GM23248 (cell line): ENCODE results near the gene IQCC. TPM values are rescaled to one million over a fixed set of nuclear protein-coding genes. Genes with fewer than 3 reads are reported as not detected.

Experiments used
- DNase-seq: peaks from one replicate; pipeline ENCODE4 v3.0.0-alpha.2; 2015
- H2AFZ ChIP-seq: fragments of 200-600 bp; sonication (generic); 2 replicates; pipeline ENCODE4 v1.6.1; 2016; ENCODE audit warnings: antibody characterized with exemption
- H3F3A ChIP-seq: fragments of 200-600 bp; sonication (generic); 2 replicates; pipeline ENCODE4 v1.6.1; 2016; ENCODE audit warnings: mild to moderate bottlenecking, antibody characterized with exemption, mixed run types; ENCODE audit not compliant: insufficient read depth
- H3K27ac ChIP-seq: fragments of 200-600 bp; sonication (generic); 2 replicates; pipeline ENCODE4 v1.5.1; 2016; ENCODE audit warnings: mild to moderate bottlenecking
- H3K27me3 ChIP-seq: fragments of 200-600 bp; sonication (generic); replicated peaks from 2 replicates; pipeline ENCODE4 v1.6.1; 2016; ENCODE audit warnings: mild to moderate bottlenecking; ENCODE audit not compliant: insufficient read depth
- H3K36me3 ChIP-seq: fragments of 200-600 bp; sonication (generic); 2 replicates; pipeline ENCODE4 v1.6.1; 2016; ENCODE audit warnings: low read depth, mild to moderate bottlenecking
- H3K4me1 ChIP-seq: fragments of 200-600 bp; sonication (generic); 2 replicates; pipeline ENCODE4 v1.6.1; 2016; ENCODE audit warnings: mild to moderate bottlenecking; ENCODE audit not compliant: insufficient read depth
- H3K4me2 ChIP-seq: fragments of 200-600 bp; sonication (generic); one replicate; pipeline ENCODE4 v1.6.1; 2016; ENCODE audit warnings: mild to moderate bottlenecking; ENCODE audit not compliant: unreplicated experiment
- H3K4me3 ChIP-seq: fragments of 200-600 bp; sonication (generic); 2 replicates; pipeline ENCODE4 v1.5.1; 2016; ENCODE audit warnings: mild to moderate bottlenecking
- H3K79me2 ChIP-seq: fragments of 200-600 bp; sonication (generic); 2 replicates; pipeline ENCODE4 v1.6.1; 2016; ENCODE audit warnings: mild to moderate bottlenecking; ENCODE audit not compliant: insufficient read depth
- H3K9ac ChIP-seq: fragments of 200-600 bp; sonication (generic); 2 replicates; pipeline ENCODE4 v1.6.1; 2016; ENCODE audit warnings: mild to moderate bottlenecking
- H3K9me2 ChIP-seq: fragments of 200-600 bp; sonication (generic); 2 replicates; pipeline ENCODE4 v1.6.1; 2016; ENCODE audit warnings: mixed run types, mild to moderate bottlenecking, moderate library complexity; ENCODE audit not compliant: insufficient read depth
- H3K9me3 ChIP-seq: fragments of 200-600 bp; sonication (generic); one replicate; pipeline ENCODE4 v1.6.1; 2017; ENCODE audit warnings: low read depth
- H4K20me1 ChIP-seq: fragments of 200-600 bp; sonication (generic); 2 replicates; pipeline ENCODE4 v1.6.0; 2016; ENCODE audit not compliant: insufficient read depth
- EZH2 ChIP-seq: fragments of 200-600 bp; sonication (generic); IDR thresholded peaks from 2 replicates; pipeline ENCODE4 v1.6.1; 2018; ENCODE audit warnings: antibody characterized with exemption, mild to moderate bottlenecking; ENCODE audit not compliant: insufficient read depth, poor library complexity, severe bottlenecking
- EZH2phosphoT487 ChIP-seq: fragments of 200-600 bp; sonication (generic); IDR thresholded peaks from 2 replicates; pipeline ENCODE4 v1.6.1; 2018; ENCODE audit warnings: antibody characterized with exemption, moderate library complexity, mild to moderate bottlenecking, low read depth; ENCODE audit not compliant: insufficient read depth
- WGBS, 2 experiments: methylation state at CpG; one replicate each; pipeline ENCODE4 v1.1.6; 2015 to 2017; ENCODE audit warnings: low lambda C conversion rate in 2 of 2, low coverage in 1 of 2; ENCODE audit errors: missing lambda C conversion rate in 2 of 2; 5-methylcytosine and 5-hydroxymethylcytosine counted together
- in situ Hi-C: fragments of 300-500 bp; cut with MboI; formaldehyde crosslinking; loops from 2 replicates; pipeline ENCODE4 v1.15.0; 2020
- polyA plus RNA-seq: library from polyadenylated mRNA; unstranded; fragments of >200 nt; fragmentation: Nextera tagmentation; extraction: Ambion mirVana; gene quantifications from 2 replicates; pipeline ENCODE4 v1.2.1, GENCODE V29; 2016
- total RNA-seq: library from RNA; depleted of rRNA; stranded (reverse); fragments of >200 nt; shearing (Covaris generic); gene quantifications from 2 replicates; pipeline ENCODE4 v1.2.3, GENCODE V29; 2014

Gene IQCC
- total and polyA plus RNA-seq, 2 experiments from 2014 or later: 0.97 to 2.2 TPM

DNA sequence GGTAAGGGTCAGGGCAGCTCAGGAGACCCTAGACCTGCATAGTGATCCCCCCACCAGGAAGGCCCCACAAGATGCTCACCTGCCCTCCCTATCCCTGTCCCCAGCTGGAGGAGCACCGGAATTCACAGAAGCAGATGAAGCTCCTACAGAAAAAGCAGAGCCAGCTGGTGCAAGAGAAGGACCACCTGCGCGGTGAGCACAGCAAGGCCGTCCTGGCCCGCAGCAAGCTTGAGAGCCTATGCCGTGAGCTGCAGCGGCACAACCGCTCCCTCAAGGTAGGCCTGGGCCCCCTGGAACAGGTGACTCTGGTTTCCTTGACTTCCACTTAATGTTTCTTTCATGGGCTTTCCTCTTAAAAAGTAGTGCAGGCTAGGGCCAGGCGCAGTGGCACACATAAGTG, 17.6 kb upstream of the IQCC start:
- TF ChIP-seq EZH2phosphoT487: no peak
- TF ChIP-seq EZH2: no peak
- Histone ChIP-seq H3F3A (peaks cover 13% of the 10 kb centered on the region), H3K9me2 (no peaks in the 10 kb centered on the region), H4K20me1 (peaks cover 5% of the 10 kb centered on the region; the same call in 1 of the 2 replicates), H3K27me3 (no peaks in the 10 kb centered on the region), H2AFZ (no peak overlapping the region), H3K27ac (no peak overlapping the region), H3K9me3 (no peaks in the 10 kb centered on the region), H3K4me3 (no peak overlapping the region), H3K4me1 (0 out of 2 replicates have a peak, but pooled peaks cover 20% of the 10 kb centered on the region), H3K36me3 (peaks cover 80% of the 10 kb centered on the region), H3K4me2 (no peak overlapping the region), H3K79me2 (peaks cover 73% of the 10 kb centered on the region), H3K9ac (no peak overlapping the region)
- in situ Hi-C loops: no loop called here
- WGBS, 2 experiments: 91 to 95% methylated on average over 9 of the region's 9 CpGs
- no peak for DNase-seq

- Histone ChIP-seq H3K36me3 (peaks cover 91% of the 10 kb centered on the region), H3K4me2 (no peak overlapping the region), H3K9ac (no peak overlapping the region), H3K27ac (no peak overlapping the region), H3K9me2 (no peaks in the 10 kb centered on the region), H4K20me1 (no peaks in the 10 kb centered on the region), H3K4me1 (peaks cover 10% of the 10 kb centered on the region), H2AFZ (no peak overlapping the region), H3F3A (peaks cover 55% of the 10 kb centered on the region), H3K9me3 (no peaks in the 10 kb centered on the region), H3K27me3 (no peaks in the 10 kb centered on the region), H3K79me2 (peaks cover 28% of the 10 kb centered on the region), H3K4me3 (no peak overlapping the region)
- WGBS, 2 experiments: 93 to 95% methylated on average over 7 to 8 of the region's 8 CpGs
- no peak for DNase-seq
- in situ Hi-C loops: no loop called here
- no peak for TF ChIP-seq EZH2
- no peak for TF ChIP-seq EZH2phosphoT487
Measured at GRCh38 chr1:32192220-32192948, 13.1 kb upstream of the IQCC start.

- peaks cover 21% of the 10 kb centered on the region for H3K4me1 ChIP-seq
- no peaks in the 10 kb centered on the region for H4K20me1 ChIP-seq
- no peak overlapping the region for H2AFZ ChIP-seq
- H3K9ac ChIP-seq: no peak overlapping the region
- H3K79me2 ChIP-seq: peaks cover 7% of the 10 kb centered on the region
- peaks cover 72% of the 10 kb centered on the region for H3F3A ChIP-seq
- WGBS, 2 experiments: 97 to 100% methylated on average over 6 of the region's 6 CpGs
- no peak overlapping the region for H3K4me3 ChIP-seq
- H3K4me2 ChIP-seq: no peak overlapping the region
- DNase-seq: no peak
- in situ Hi-C loops: no loop called here
- H3K27ac ChIP-seq: no peak overlapping the region
- no peak for TF ChIP-seq EZH2
- no peak for TF ChIP-seq EZH2phosphoT487
- no peaks in the 10 kb centered on the region for H3K9me3 ChIP-seq
- no peaks in the 10 kb centered on the region for H3K27me3 ChIP-seq
- peaks cover 67% of the 10 kb centered on the region for H3K36me3 ChIP-seq
- no peaks in the 10 kb centered on the region for H3K9me2 ChIP-seq
Measured at GRCh38 chr1:32194984-32195383, 10.5 kb upstream of the IQCC start.

GRCh38 chr1:32195531-32195930, 9.9 kb upstream of the IQCC start:
- DNase-seq: no peak
- Histone ChIP-seq H3K4me3 (no peak overlapping the region), H3K9me2 (no peaks in the 10 kb centered on the region), H3K9me3 (no peaks in the 10 kb centered on the region), H3K27ac (no peak overlapping the region), H3K36me3 (peaks cover 61% of the 10 kb centered on the region), H3K4me2 (no peak overlapping the region), H3K79me2 (peaks cover 2% of the 10 kb centered on the region), H3F3A (peaks cover 73% of the 10 kb centered on the region), H4K20me1 (no peaks in the 10 kb centered on the region), H2AFZ (no peak overlapping the region), H3K9ac (no peak overlapping the region), H3K27me3 (no peaks in the 10 kb centered on the region), H3K4me1 (peaks cover 22% of the 10 kb centered on the region)
- WGBS, 2 experiments: 100% methylated on average over 3 of the region's 3 CpGs
- in situ Hi-C loops: no loop called here
- no peak for TF ChIP-seq EZH2phosphoT487
- no peak for TF ChIP-seq EZH2
